ENCODE measurements around the gene SUDS3.

DNA sequence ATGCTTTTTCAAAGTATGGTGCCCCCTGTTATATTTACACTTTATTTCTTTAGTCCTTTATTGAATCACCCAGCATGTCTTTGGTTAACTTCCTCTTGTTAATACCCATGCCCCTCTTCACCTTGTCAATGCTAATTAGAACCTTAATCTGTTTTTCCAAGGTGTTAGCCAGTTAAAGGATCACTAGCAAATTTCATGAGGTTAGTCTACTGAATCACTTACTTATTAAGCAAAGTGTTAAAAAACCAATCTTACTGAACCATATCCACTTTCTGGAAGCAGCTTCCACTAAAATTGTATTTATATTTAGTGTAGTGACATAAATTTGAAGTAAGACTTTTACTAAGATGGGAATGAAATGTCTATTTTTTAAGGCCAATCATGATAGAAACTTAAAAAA lies 31.5 kb upstream of the SUDS3 start:
- TF ChIP-seq, protein P1, sequence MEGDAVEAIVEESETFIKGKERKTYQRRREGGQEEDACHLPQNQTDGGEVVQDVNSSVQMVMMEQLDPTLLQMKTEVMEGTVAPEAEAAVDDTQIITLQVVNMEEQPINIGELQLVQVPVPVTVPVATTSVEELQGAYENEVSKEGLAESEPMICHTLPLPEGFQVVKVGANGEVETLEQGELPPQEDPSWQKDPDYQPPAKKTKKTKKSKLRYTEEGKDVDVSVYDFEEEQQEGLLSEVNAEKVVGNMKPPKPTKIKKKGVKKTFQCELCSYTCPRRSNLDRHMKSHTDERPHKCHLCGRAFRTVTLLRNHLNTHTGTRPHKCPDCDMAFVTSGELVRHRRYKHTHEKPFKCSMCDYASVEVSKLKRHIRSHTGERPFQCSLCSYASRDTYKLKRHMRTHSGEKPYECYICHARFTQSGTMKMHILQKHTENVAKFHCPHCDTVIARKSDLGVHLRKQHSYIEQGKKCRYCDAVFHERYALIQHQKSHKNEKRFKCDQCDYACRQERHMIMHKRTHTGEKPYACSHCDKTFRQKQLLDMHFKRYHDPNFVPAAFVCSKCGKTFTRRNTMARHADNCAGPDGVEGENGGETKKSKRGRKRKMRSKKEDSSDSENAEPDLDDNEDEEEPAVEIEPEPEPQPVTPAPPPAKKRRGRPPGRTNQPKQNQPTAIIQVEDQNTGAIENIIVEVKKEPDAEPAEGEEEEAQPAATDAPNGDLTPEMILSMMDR (IDR thresholded peaks at IDR 0.05) = no peak
- TF ChIP-seq SIN3A (IDR thresholded peaks at IDR 0.05; ENCODE audit: borderline replicate concordance, low read depth, low read length) (no peak), TCF12 (IDR thresholded peaks at IDR 0.05) (no peak), POLR2AphosphoS5 (IDR thresholded peaks at IDR 0.05; ENCODE audit: low read depth, low read length) (no peak), EP300 (IDR thresholded peaks at IDR 0.05; ENCODE audit: borderline replicate concordance in 1 of 2, low read depth in 1 of 2, low read length in 1 of 2) (no peak), YY1 (IDR thresholded peaks at IDR 0.05; ENCODE audit: low read depth) (no peak), GABPA (IDR thresholded peaks at IDR 0.05; ENCODE audit: low read depth) (no peak)
- TF ChIP-seq, protein P2, sequence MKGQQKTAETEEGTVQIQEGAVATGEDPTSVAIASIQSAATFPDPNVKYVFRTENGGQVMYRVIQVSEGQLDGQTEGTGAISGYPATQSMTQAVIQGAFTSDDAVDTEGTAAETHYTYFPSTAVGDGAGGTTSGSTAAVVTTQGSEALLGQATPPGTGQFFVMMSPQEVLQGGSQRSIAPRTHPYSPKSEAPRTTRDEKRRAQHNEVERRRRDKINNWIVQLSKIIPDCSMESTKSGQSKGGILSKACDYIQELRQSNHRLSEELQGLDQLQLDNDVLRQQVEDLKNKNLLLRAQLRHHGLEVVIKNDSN (IDR thresholded peaks at IDR 0.05; ENCODE audit: borderline replicate concordance, low read depth) = no peak
- TF ChIP-seq, protein P3, sequence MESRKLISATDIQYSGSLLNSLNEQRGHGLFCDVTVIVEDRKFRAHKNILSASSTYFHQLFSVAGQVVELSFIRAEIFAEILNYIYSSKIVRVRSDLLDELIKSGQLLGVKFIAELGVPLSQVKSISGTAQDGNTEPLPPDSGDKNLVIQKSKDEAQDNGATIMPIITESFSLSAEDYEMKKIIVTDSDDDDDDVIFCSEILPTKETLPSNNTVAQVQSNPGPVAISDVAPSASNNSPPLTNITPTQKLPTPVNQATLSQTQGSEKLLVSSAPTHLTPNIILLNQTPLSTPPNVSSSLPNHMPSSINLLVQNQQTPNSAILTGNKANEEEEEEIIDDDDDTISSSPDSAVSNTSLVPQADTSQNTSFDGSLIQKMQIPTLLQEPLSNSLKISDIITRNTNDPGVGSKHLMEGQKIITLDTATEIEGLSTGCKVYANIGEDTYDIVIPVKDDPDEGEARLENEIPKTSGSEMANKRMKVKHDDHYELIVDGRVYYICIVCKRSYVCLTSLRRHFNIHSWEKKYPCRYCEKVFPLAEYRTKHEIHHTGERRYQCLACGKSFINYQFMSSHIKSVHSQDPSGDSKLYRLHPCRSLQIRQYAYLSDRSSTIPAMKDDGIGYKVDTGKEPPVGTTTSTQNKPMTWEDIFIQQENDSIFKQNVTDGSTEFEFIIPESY (IDR thresholded peaks at IDR 0.05; ENCODE audit: borderline replicate concordance, low read depth) = no peak
